HepG2 (cell line): ENCODE data around the gene UBAC1. TPM values are rescaled to one million over a fixed set of nuclear protein-coding genes. Genes with fewer than 3 reads are reported as not detected.

Experiments
- ATAC-seq: fragments of 200-7000 bp; cut with Tn5 transposase; 3 replicates; pipeline ENCODE4 v1.9.1; 2020; ENCODE audit warnings: mild to moderate bottlenecking, moderate library complexity
- BruUV-seq: library from RNA; stranded (reverse); fragments of 400-500 nt; replicated peaks from 2 replicates; lab custom pipeline; 2021; lab: Mats Ljungman, UMichigan
- CTCF ChIA-PET: fragments of 300-600 bp; formaldehyde crosslinking; extraction: SDS; loops from one replicate; lab custom pipeline; 2021; ENCODE audit warnings: low total read pairs, inconsistent platforms, low intra/inter-chr PET ratio; lab: Yijun Ruan, JAX
- POLR2A ChIA-PET: fragments of 350-600 bp; sonication (Branson Sonifier 250); formaldehyde crosslinking; loops from one replicate; lab custom pipeline; 2020; ENCODE audit warnings: antibody characterized with exemption, inconsistent platforms; lab: Yijun Ruan, JAX
- DNase-seq: peaks from one replicate; pipeline ENCODE4 v3.0.0-alpha.2; 2015; ENCODE audit warnings: low spot score
- FAIRE-seq: peaks from 3 replicates; lab custom pipeline; 2011; peaks lifted over from hg19 to GRCh38; lab: Jason Lieb, UNC
- H2AFZ ChIP-seq: one replicate; pipeline ENCODE4 v1.6.1; 2011; ENCODE audit warnings: low read length, inconsistent platforms
- H3K27ac ChIP-seq: fragments of 300-600 bp; 3 replicates; pipeline ENCODE4 v1.8.0; 2011; ENCODE audit warnings: mixed run types, mild to moderate bottlenecking, mixed read lengths, low read length, inconsistent platforms; ENCODE audit not compliant: insufficient read depth; ENCODE audit errors: extremely low read length
- H3K27me3 ChIP-seq, 2 experiments: fragments of 200-600 bp in 1 of 2; 2 replicates in 1 of 2; 3 replicates in 1 of 2; pipeline versions ENCODE4 v1.6.0 to v1.8.0; 2011; ENCODE audit warnings: low read length in 2 of 2, mild to moderate bottlenecking in 2 of 2, moderate library complexity in 2 of 2, inconsistent platforms in 1 of 2; ENCODE audit not compliant: insufficient read depth in 2 of 2, control insufficient read depth in 1 of 2
- H3K36me3 ChIP-seq, 2 experiments: fragments of 200-600 bp in 1 of 2; replicated peaks in 1 of 2; 2 replicates in 1 of 2; 3 replicates in 1 of 2; pipeline versions ENCODE4 v1.5.1 to v1.8.0; 2011; ENCODE audit warnings: low read length in 2 of 2, inconsistent platforms in 1 of 2; ENCODE audit not compliant: insufficient read depth in 2 of 2, control insufficient read depth in 1 of 2
- H3K4me1 ChIP-seq: 2 replicates; pipeline ENCODE4 v1.5.1; 2012; ENCODE audit warnings: low read length, inconsistent platforms; ENCODE audit not compliant: insufficient read depth
- H3K4me2 ChIP-seq: 2 replicates; pipeline ENCODE4 v1.6.0; 2011; ENCODE audit warnings: low read depth, low read length, inconsistent platforms
- H3K4me3 ChIP-seq, 3 experiments: fragments of 200-600 bp in 1 of 3; sonication (generic), shearing (Covaris generic) in 1 of 3; replicated peaks in 1 of 3; 2 replicates each; pipeline ENCODE4 v1.5.1; 2011 to 2016; ENCODE audit warnings: low read length in 3 of 3, inconsistent platforms in 2 of 3, low read depth in 2 of 3, mild to moderate bottlenecking in 2 of 3, control low read depth in 1 of 3, mixed read lengths in 1 of 3; ENCODE audit not compliant: insufficient read depth in 1 of 3
- H3K79me2 ChIP-seq: one replicate; pipeline ENCODE4 v1.6.1; 2011; ENCODE audit warnings: low read length, inconsistent platforms; ENCODE audit not compliant: insufficient read depth
- H3K9ac ChIP-seq: 2 replicates; pipeline ENCODE4 v1.6.0; 2011; ENCODE audit warnings: mild to moderate bottlenecking, low read depth, low read length, inconsistent platforms; ENCODE audit not compliant: insufficient read depth
- H3K9me3 ChIP-seq: 2 replicates; pipeline ENCODE4 v1.5.1; 2012; ENCODE audit warnings: mild to moderate bottlenecking, low read length
- H4K20me1 ChIP-seq: 2 replicates; pipeline ENCODE4 v1.6.0; 2011; ENCODE audit warnings: inconsistent platforms, mild to moderate bottlenecking, low read length, moderate library complexity; ENCODE audit not compliant: insufficient read depth
- HBP1 ChIP-seq: IDR thresholded peaks from 2 replicates; pipeline ENCODE4 v1.6.1; 2016; ENCODE audit warnings: low read depth, control low read depth
- HDAC1 ChIP-seq: sonication (generic); formaldehyde crosslinking; IDR thresholded peaks from 2 replicates; pipeline ENCODE4 v1.5.1; 2020; ENCODE audit warnings: mild to moderate bottlenecking, missing genetic modification reagents
- MYNN ChIP-seq: sonication (generic); formaldehyde crosslinking; IDR thresholded peaks from 2 replicates; pipeline ENCODE4 v1.4.0; 2020; ENCODE audit warnings: mild to moderate bottlenecking, low read depth, missing genetic modification reagents
- REL ChIP-seq: sonication (generic); formaldehyde crosslinking; conservative IDR thresholded peaks from 2 replicates; pipeline ENCODE4 v1.8.0; 2022; ENCODE audit warnings: mild to moderate bottlenecking, missing genetic modification reagents, moderate library complexity
- SATB2 ChIP-seq: sonication (generic); formaldehyde crosslinking; IDR thresholded peaks from 2 replicates; pipeline ENCODE4 v1.5.0; 2020; ENCODE audit warnings: missing genetic modification reagents
- THYN1 ChIP-seq: sonication (generic); formaldehyde crosslinking; IDR thresholded peaks from 2 replicates; pipeline ENCODE4 v1.8.1; 2023; ENCODE audit warnings: low read depth, mild to moderate bottlenecking, moderate library complexity, missing genetic modification reagents, borderline replicate concordance
- ZBTB20 ChIP-seq: sonication (generic); formaldehyde crosslinking; IDR thresholded peaks from 2 replicates; pipeline ENCODE4 v1.8.1; 2023; ENCODE audit warnings: missing genetic modification reagents, low read depth, mild to moderate bottlenecking, borderline replicate concordance
- ZBTB49 ChIP-seq: sonication (generic); formaldehyde crosslinking; IDR thresholded peaks from 2 replicates; pipeline ENCODE4 v1.4.0; 2020; ENCODE audit warnings: missing genetic modification reagents, borderline replicate concordance
- ZNF879 ChIP-seq: sonication (generic); formaldehyde crosslinking; IDR thresholded peaks from 2 replicates; pipeline ENCODE4 v1.8.1; 2023; ENCODE audit warnings: missing genetic modification reagents
- WGBS: methylation state at CpG from one replicate; pipeline ENCODE4 v1.1.6; 2017; ENCODE audit warnings: low lambda C conversion rate; 5-methylcytosine and 5-hydroxymethylcytosine counted together
- in situ Hi-C: cut with HindIII; loops from 2 replicates; pipeline ENCODE4 v1.10.0; 2017; ENCODE audit warnings: low pct_unique_long_range_greater_than_20kb; ENCODE audit not compliant: extremely low pct_ligation_motif_present
- intact Hi-C: fragments of 100-400 bp; cut with micrococcal nuclease; formaldehyde crosslinking; loops from one replicate; pipeline ENCODE4 v1.10.0; 2022; ENCODE audit not compliant: unreplicated experiment
- polyA plus RNA-seq, 8 experiments: library from polyadenylated mRNA; depleted of rRNA in 3 of 8; stranded (reverse) in 7 of 8; unstranded in 1 of 8; fragments of >200 nt; fragmentation: Illumina TruSeq in 4 of 8; extraction: Trizol in 4 of 8; gene quantifications; 2 replicates each; pipeline versions ENCODE4 v1.2.1 to v1.2.3, GENCODE V29; 2011 to 2016; ENCODE audit warnings: low read depth in 4 of 8, missing spikeins in 1 of 8, mixed read lengths in 1 of 8; ENCODE audit not compliant: insufficient read depth in 1 of 8
- total RNA-seq, 5 experiments: library from RNA; depleted of rRNA; stranded (reverse); fragments of >200 nt; fragmentation: Illumina TruSeq; extraction: Trizol; gene quantifications; 2 replicates each; pipeline ENCODE4 v1.2.3, GENCODE V29; 2016; ENCODE audit warnings: low read depth in 1 of 5
- TF ChIP-seq, protein P1 (sequence below): sonication (generic); formaldehyde crosslinking; IDR thresholded peaks from 2 replicates; pipeline ENCODE4 v1.4.0; 2020; ENCODE audit warnings: missing genetic modification reagents; ENCODE audit errors: not compliant biosample characterization
- TF ChIP-seq, protein P2 (sequence below): sonication (generic); formaldehyde crosslinking; IDR thresholded peaks from 2 replicates; pipeline ENCODE4 v1.8.0; 2023; ENCODE audit warnings: mild to moderate bottlenecking, missing genetic modification reagents
- TF ChIP-seq, protein P3 (sequence below): sonication (generic); formaldehyde crosslinking; IDR thresholded peaks from 2 replicates; pipeline ENCODE4 v1.5.1; 2020; ENCODE audit warnings: missing genetic modification reagents, mild to moderate bottlenecking, borderline replicate concordance

UBAC1 gene
- total and polyA plus RNA-seq, 2 of the 13 experiments (the other 11 are each of a cell fraction or from before 2014, with no cell fraction given) = 32.2 to 34.1 TPM

GRCh38 chr9:135914921-135915320, 46.3 kb downstream of the UBAC1 start:
- intact Hi-C loops = no loop called here
- no TSS peak for BruUV-seq
- POLR2A ChIA-PET = no interaction called here
- no peak overlapping the region for H3K4me2 ChIP-seq
- H3K9ac ChIP-seq = no peak overlapping the region
- ATAC-seq = peak; percentile 62
- peaks cover 32% of the 10 kb centered on the region for H3K9me3 ChIP-seq
- H2AFZ ChIP-seq = no peak overlapping the region
- TF ChIP-seq MYNN (CRISPR knock-in tag) = no peak
- TF ChIP-seq SATB2 (CRISPR knock-in tag) = no peak
- TF ChIP-seq ZBTB49 (CRISPR knock-in tag) = no peak
- no peak for TF ChIP-seq REL (CRISPR knock-in tag)
- no peak for TF ChIP-seq THYN1
- TF ChIP-seq, protein P1, sequence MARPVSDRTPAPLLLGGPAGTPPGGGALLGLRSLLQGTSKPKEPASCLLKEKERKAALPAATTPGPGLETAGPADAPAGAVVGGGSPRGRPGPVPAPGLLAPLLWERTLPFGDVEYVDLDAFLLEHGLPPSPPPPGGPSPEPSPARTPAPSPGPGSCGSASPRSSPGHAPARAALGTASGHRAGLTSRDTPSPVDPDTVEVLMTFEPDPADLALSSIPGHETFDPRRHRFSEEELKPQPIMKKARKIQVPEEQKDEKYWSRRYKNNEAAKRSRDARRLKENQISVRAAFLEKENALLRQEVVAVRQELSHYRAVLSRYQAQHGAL (CRISPR knock-in tag) = no peak
- no peak for TF ChIP-seq ZBTB20
- no peak for TF ChIP-seq HBP1
- TF ChIP-seq, protein P2, sequence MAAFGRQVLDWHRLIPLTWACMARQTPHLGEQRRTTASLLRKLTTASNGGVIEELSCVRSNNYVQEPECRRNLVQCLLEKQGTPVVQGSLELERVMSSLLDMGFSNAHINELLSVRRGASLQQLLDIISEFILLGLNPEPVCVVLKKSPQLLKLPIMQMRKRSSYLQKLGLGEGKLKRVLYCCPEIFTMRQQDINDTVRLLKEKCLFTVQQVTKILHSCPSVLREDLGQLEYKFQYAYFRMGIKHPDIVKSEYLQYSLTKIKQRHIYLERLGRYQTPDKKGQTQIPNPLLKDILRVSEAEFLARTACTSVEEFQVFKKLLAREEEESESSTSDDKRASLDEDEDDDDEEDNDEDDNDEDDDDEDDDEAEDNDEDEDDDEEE (CRISPR knock-in tag) = no peak
- TF ChIP-seq HDAC1 (CRISPR knock-in tag) = no peak
- TF ChIP-seq, protein P3, sequence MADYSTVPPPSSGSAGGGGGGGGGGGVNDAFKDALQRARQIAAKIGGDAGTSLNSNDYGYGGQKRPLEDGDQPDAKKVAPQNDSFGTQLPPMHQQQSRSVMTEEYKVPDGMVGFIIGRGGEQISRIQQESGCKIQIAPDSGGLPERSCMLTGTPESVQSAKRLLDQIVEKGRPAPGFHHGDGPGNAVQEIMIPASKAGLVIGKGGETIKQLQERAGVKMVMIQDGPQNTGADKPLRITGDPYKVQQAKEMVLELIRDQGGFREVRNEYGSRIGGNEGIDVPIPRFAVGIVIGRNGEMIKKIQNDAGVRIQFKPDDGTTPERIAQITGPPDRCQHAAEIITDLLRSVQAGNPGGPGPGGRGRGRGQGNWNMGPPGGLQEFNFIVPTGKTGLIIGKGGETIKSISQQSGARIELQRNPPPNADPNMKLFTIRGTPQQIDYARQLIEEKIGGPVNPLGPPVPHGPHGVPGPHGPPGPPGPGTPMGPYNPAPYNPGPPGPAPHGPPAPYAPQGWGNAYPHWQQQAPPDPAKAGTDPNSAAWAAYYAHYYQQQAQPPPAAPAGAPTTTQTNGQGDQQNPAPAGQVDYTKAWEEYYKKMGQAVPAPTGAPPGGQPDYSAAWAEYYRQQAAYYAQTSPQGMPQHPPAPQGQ (CRISPR knock-in tag) = no peak
- TF ChIP-seq ZNF879 (CRISPR knock-in tag) = no peak
- TF ChIP-seq, all 625 proteins: peak for 0
- H3K4me1 ChIP-seq = peaks cover 7% of the 10 kb centered on the region
- 100% methylated on average over 1 of the region's 1 CpG for WGBS
- H3K27me3 ChIP-seq = no peaks in the 10 kb centered on the region
- no peaks in the 10 kb centered on the region for H4K20me1 ChIP-seq
- in situ Hi-C loops = no loop called here
- CTCF ChIA-PET = no interaction called here
- no peak for DNase-seq
- H3K79me2 ChIP-seq = peaks cover 3% of the 10 kb centered on the region
- H3K36me3 ChIP-seq = peaks cover 5 to 27% of the 10 kb centered on the region in 2 experiments
- no peak overlapping the region for H3K4me3 ChIP-seq
- FAIRE-seq = no peak
- no peak overlapping the region for H3K27ac ChIP-seq
